GM21723 (cell line): ENCODE results near the gene TP53BP2.
"Not testable (repeated sequence)": the region's sequence is repeated elsewhere in the genome, so short reads cannot be mapped to it uniquely, and the experiment has no call there.

Experiments used
- ATAC-seq: cut with Tn5 transposase; IDR thresholded peaks from one replicate; pipeline ENCODE4 v1.9.1; 2021; ENCODE audit warnings: mild to moderate bottlenecking, moderate library complexity; ENCODE audit not compliant: unreplicated experiment

TP53BP2 gene

GRCh38 chr1:223856386-223856785 is 10.6 kb upstream of the TP53BP2 start:
- ATAC-seq, result no peak

GRCh38 chr1:223853748-223854147 is 8.0 kb upstream of the TP53BP2 start:
- no peak for ATAC-seq

GRCh38 chr1:223853275-223853674 is 7.5 kb upstream of the TP53BP2 start:
- no peak for ATAC-seq

- ATAC-seq, result no peak
These were observed 6.6 kb upstream of the TP53BP2 start for GRCh38 chr1:223852337-223852736.

GRCh38 chr1:223849352-223850254 is 3.9 kb upstream of the TP53BP2 start:
- no peak for ATAC-seq

GRCh38 chr1:223848536-223848935 is 2.8 kb upstream of the TP53BP2 start:
- ATAC-seq, result no peak

GRCh38 chr1:223847781-223848345 is 2.1 kb upstream of the TP53BP2 start:
- ATAC-seq, result no peak

GRCh38 chr1:223845037-223845809 is 524 bp downstream of the TP53BP2 start:
- ATAC-seq, result peak; percentile 25

- ATAC-seq, result no peak
These were observed 1.0 kb downstream of the TP53BP2 start for GRCh38 chr1:223844787-223845036.

- no peak for ATAC-seq
These were observed 1.6 kb downstream of the TP53BP2 start for GRCh38 chr1:223843934-223844786.

GRCh38 chr1:223842784-223843183 is 3.0 kb downstream of the TP53BP2 start:
- no peak for ATAC-seq

- ATAC-seq, result not testable (repeated sequence)
These were observed 3.6 kb downstream of the TP53BP2 start for GRCh38 chr1:223841977-223842623.

GRCh38 chr1:223840254-223840653 is 5.5 kb downstream of the TP53BP2 start:
- no peak for ATAC-seq

- ATAC-seq, result no peak
These were observed 7.5 kb downstream of the TP53BP2 start for GRCh38 chr1:223838125-223838854.

GRCh38 chr1:223837687-223838086 is 8.1 kb downstream of the TP53BP2 start:
- ATAC-seq, result no peak

GRCh38 chr1:223837206-223837605 is 8.5 kb downstream of the TP53BP2 start:
- no peak for ATAC-seq

- no peak for ATAC-seq
These were observed 9.2 kb downstream of the TP53BP2 start for GRCh38 chr1:223836586-223836985.

GRCh38 chr1:223835754-223836153 is 10.0 kb downstream of the TP53BP2 start:
- ATAC-seq, result no peak

GRCh38 chr1:223834660-223835263 is 11.0 kb downstream of the TP53BP2 start:
- ATAC-seq, result no peak
